CMK (cell line): ENCODE data around the gene DPP6.

Experiments
- DNase-seq: peaks from one replicate; pipeline ENCODE4 v3.0.0-alpha.2; 2010; ENCODE audit warnings: low read depth

Gene DPP6

GRCh38 chr7:154709840-154710520, 657.8 kb downstream of the DPP6 start:
- no peak for DNase-seq

- no peak for DNase-seq
Measured at GRCh38 chr7:154720016-154720415, 667.8 kb downstream of the DPP6 start.

GRCh38 chr7:154721086-154721485, 668.9 kb downstream of the DPP6 start:
- no peak for DNase-seq

- no peak for DNase-seq
Measured at GRCh38 chr7:154726368-154726767, 674.2 kb downstream of the DPP6 start.

GRCh38 chr7:154729056-154729455, 676.9 kb downstream of the DPP6 start:
- DNase-seq, result no peak

GRCh38 chr7:154735766-154736165, 683.6 kb downstream of the DPP6 start:
- DNase-seq, result no peak

- no peak for DNase-seq
Measured at GRCh38 chr7:154736389-154736788, 684.2 kb downstream of the DPP6 start.

GRCh38 chr7:154738216-154738615, 686.0 kb downstream of the DPP6 start:
- no peak for DNase-seq

GRCh38 chr7:154741131-154741530, 688.9 kb downstream of the DPP6 start:
- no peak for DNase-seq

- DNase-seq, result no peak
Measured at GRCh38 chr7:154743206-154743605, 691.0 kb downstream of the DPP6 start.

- no peak for DNase-seq
Measured at GRCh38 chr7:154744256-154744860, 692.2 kb downstream of the DPP6 start.

- no peak for DNase-seq
Measured at GRCh38 chr7:154744861-154745258, 692.7 kb downstream of the DPP6 start.

- DNase-seq, result no peak
Measured at GRCh38 chr7:154746571-154747360, 694.6 kb downstream of the DPP6 start.

GRCh38 chr7:154748089-154748786, 696.0 kb downstream of the DPP6 start:
- no peak for DNase-seq

GRCh38 chr7:154750353-154750801, 698.2 kb downstream of the DPP6 start:
- no peak for DNase-seq

GRCh38 chr7:154753226-154753625, 701.0 kb downstream of the DPP6 start:
- no peak for DNase-seq

- DNase-seq, result no peak
Measured at GRCh38 chr7:154757756-154758155, 705.6 kb downstream of the DPP6 start.

GRCh38 chr7:154759989-154760388, 707.8 kb downstream of the DPP6 start:
- no peak for DNase-seq

GRCh38 chr7:154765118-154765517, 712.9 kb downstream of the DPP6 start:
- no peak for DNase-seq

- DNase-seq, result no peak
Measured at GRCh38 chr7:154767142-154767541, 714.9 kb downstream of the DPP6 start.

- no peak for DNase-seq
Measured at GRCh38 chr7:154767821-154768415, 715.7 kb downstream of the DPP6 start.

- no peak for DNase-seq
Measured at GRCh38 chr7:154769001-154769400, 716.8 kb downstream of the DPP6 start.
